ENCODE results near the gene RFC2. TPM values are rescaled to one million over a fixed set of nuclear protein-coding genes. Genes with fewer than 3 reads are reported as not detected.

RFC2 gene
- total RNA-seq, 4 donors from 2014 or later = 12.5 to 37.9 (median 22.4) TPM

DNA sequence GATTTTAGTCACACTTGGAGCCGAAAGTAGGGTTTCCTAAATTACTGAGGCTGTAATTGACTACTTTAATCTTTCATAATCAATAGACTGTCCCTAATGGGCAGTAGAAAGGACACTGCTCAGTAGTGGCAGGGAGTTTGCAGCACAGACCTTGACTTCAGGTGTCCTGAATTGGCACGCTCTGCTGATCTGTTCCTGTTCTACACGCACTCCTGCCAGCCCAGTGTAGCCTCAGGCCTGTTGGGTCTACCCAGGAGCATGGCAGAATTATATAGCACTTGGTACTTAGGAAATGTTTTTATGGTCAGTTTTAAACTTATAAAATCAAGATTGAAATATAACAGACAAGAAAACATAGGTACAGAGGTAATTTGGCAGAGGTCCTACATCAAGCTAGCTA is 71.1 kb downstream of the RFC2 start:
- Histone ChIP-seq H3K4me3 (no peak overlapping the region), H3K9me3 (no peaks in the 10 kb centered on the region), H3K27me3 (no peaks in the 10 kb centered on the region), H3K27ac (peak overlapping the region in 3 of 4 donors; percentile 26 to 47 (median 29)), H3K36me3 (peaks cover 0 to 62% (median 4%) of the 10 kb centered on the region in 3 donors), H3K4me1 (peaks cover 23 to 100% (median 82%) of the 10 kb centered on the region in 3 donors)
- TF ChIP-seq, protein P1, sequence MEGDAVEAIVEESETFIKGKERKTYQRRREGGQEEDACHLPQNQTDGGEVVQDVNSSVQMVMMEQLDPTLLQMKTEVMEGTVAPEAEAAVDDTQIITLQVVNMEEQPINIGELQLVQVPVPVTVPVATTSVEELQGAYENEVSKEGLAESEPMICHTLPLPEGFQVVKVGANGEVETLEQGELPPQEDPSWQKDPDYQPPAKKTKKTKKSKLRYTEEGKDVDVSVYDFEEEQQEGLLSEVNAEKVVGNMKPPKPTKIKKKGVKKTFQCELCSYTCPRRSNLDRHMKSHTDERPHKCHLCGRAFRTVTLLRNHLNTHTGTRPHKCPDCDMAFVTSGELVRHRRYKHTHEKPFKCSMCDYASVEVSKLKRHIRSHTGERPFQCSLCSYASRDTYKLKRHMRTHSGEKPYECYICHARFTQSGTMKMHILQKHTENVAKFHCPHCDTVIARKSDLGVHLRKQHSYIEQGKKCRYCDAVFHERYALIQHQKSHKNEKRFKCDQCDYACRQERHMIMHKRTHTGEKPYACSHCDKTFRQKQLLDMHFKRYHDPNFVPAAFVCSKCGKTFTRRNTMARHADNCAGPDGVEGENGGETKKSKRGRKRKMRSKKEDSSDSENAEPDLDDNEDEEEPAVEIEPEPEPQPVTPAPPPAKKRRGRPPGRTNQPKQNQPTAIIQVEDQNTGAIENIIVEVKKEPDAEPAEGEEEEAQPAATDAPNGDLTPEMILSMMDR (IDR thresholded peaks at IDR 0.05) = no peak
- no peak for TF ChIP-seq POLR2A (IDR thresholded peaks at IDR 0.05)
- WGBS, 2 donors = 49% methylated on average over 3 of the region's 3 CpGs
- DNase-seq = no peak
- intact Hi-C loops (cut with DNase I) = no loop called here

DNA sequence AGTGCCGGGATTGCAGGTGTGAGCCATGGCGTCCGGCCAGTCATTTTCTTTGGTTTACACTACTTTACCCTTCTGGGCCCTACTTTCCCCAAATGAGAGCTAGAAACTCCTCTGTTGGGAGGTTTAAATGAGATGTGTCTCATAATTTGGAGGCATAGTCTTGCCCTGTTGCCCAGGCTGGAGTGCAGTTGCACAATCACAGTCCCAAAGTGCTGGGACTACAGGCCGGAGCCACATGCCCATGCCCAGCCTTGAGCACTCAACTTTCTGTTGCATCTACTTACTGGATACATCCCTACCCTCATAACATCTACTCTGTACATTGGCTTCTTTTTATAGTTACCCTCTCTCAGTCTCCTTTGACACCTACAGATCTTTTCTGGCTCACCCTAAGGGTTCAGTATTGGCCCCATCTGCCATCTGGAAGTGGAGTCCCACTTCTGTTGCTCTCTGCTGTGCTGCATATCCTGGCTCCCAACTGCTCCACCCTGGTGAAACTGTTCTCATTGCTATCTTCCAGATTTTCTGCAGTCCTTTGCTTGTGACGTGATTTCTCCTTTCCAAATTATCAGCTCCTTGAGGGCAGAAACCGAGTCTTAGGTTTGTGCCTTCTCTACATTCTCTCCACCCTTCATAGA is 71.6 kb downstream of the RFC2 start:
- H3K36me3 ChIP-seq = peaks cover 0 to 60% (median 0%) of the 10 kb centered on the region in 3 donors
- TF ChIP-seq, protein P1 (IDR thresholded peaks at IDR 0.05) = no peak
- TF ChIP-seq POLR2A (IDR thresholded peaks at IDR 0.05) = no peak
- DNase-seq = no peak
- intact Hi-C loops (cut with DNase I) = no loop called here
- peak overlapping the region in 2 of 4 donors; percentile 41 to 47 for H3K27ac ChIP-seq
- H3K27me3 ChIP-seq = no peaks in the 10 kb centered on the region
- peaks cover 29 to 100% (median 85%) of the 10 kb centered on the region in 3 donors for H3K4me1 ChIP-seq
- H3K4me3 ChIP-seq = no peak overlapping the region
- no peaks in the 10 kb centered on the region for H3K9me3 ChIP-seq
- WGBS, 2 donors = 58 to 71% methylated on average over 6 of the region's 6 CpGs

DNA sequence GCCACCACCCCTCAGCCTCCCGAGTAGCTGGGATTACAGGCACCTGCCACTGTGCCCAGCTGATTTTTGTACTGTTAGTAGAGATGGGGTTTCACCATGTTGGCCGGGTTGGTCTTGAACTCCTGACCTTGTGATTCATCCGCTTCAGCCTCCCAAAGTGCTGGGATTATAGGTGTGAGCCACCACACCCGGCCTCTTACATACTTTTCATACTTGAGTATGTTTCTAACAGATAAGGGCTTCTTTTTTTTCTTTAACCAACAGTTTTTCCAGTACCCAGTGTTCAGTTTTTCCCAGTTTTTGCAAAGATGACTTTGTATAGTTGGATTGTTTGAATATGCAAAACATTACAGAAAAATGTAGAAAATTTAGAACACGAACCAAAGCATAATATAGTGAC is 72.4 kb downstream of the RFC2 start:
- peaks cover 0 to 60% (median 0%) of the 10 kb centered on the region in 3 donors for H3K36me3 ChIP-seq
- H3K9me3 ChIP-seq = no peaks in the 10 kb centered on the region
- WGBS, 2 donors = 57 to 69% methylated on average over 5 of the region's 5 CpGs
- DNase-seq = no peak
- no peaks in the 10 kb centered on the region for H3K27me3 ChIP-seq
- H3K4me3 ChIP-seq = no peak overlapping the region
- H3K4me1 ChIP-seq = peaks cover 27 to 100% (median 87%) of the 10 kb centered on the region in 3 donors
- intact Hi-C loops (cut with DNase I) = no loop called here
- no peak for TF ChIP-seq POLR2A (IDR thresholded peaks at IDR 0.05)
- TF ChIP-seq, protein P1 (IDR thresholded peaks at IDR 0.05) = no peak
- no peak overlapping the region for H3K27ac ChIP-seq

Small RNA genes within 50 kb of the gene (small RNA-seq; reads per million reads assigned to genes)
- gene MIR590 = 0.21 to 1.4 (median 0.71) reads per million in 4 donors

Other genes with a start within 250 kb of the RFC2 start
- 100 to 1,000 TPM in 1 of 4 donors, 10 to 100 TPM in 2, 1 to 10 TPM in 1; 8.9 to 182 (median 20.3) TPM for gene ELN, start 226.2 kb downstream of the RFC2 start, total RNA-seq
- 10 to 100 TPM in 3 of 4 donors, 1 to 10 TPM in 1; 8.0 to 13.2 (median 12.2) TPM for gene LIMK1, start 170.6 kb downstream of the RFC2 start, total RNA-seq
- gene EIF4H, start 80.0 kb downstream of the RFC2 start, total RNA-seq = 100 to 1,000 TPM; 194 to 261 (median 249) TPM
- 1 to 10 TPM; 1.3 to 7.0 (median 4.1) TPM for gene LAT2, start 44.4 kb downstream of the RFC2 start, total RNA-seq
- gene CLIP2, start 35.0 kb upstream of the RFC2 start, total RNA-seq = 10 to 100 TPM in 2 of 4 donors, 1 to 10 TPM in 2; 5.6 to 20.8 (median 10.2) TPM
- 10 to 100 TPM; 26.8 to 35.6 (median 28.5) TPM for gene GTF2IRD1, start 199.5 kb upstream of the RFC2 start, total RNA-seq